Panc1 (cell line): Measurements from ENCODE around the gene SLN. TPM values are rescaled to one million over a fixed set of nuclear protein-coding genes. Genes with fewer than 3 reads are reported as not detected.

ENCODE experiments used
- ATAC-seq: fragments of 200-7000 bp; cut with Tn5 transposase; 2 replicates; pipeline ENCODE4 v1.9.1; 2020; ENCODE audit warnings: mild to moderate bottlenecking, moderate library complexity
- BruUV-seq: library from RNA; stranded (reverse); fragments of 400-500 nt; replicated peaks from 2 replicates; lab custom pipeline; 2021; lab: Mats Ljungman, UMichigan
- CTCF ChIA-PET: fragments of 300-600 bp; sonication (Branson Sonifier 250); formaldehyde crosslinking; loops from one replicate; lab custom pipeline; 2022; ENCODE audit warnings: antibody characterized with exemption; lab: Charles Lee
- POLR2A ChIA-PET: fragments of 300-600 bp; sonication (Branson Sonifier 250); formaldehyde crosslinking; loops from one replicate; lab custom pipeline; 2022; ENCODE audit warnings: antibody characterized with exemption; lab: Charles Lee
- DNase-seq: peaks from one replicate; pipeline ENCODE4 v3.0.0-alpha.2; 2010; ENCODE audit warnings: low read depth, low spot score
- H3K27ac ChIP-seq: 2 replicates; pipeline ENCODE4 v1.5.1; 2011; ENCODE audit warnings: mild to moderate bottlenecking, low read length, inconsistent platforms
- H3K27me3 ChIP-seq: fragments of 200-500 bp; sonication (Bioruptor generic); 2 replicates; pipeline ENCODE4 v1.6.0; 2014; ENCODE audit warnings: low read length, inconsistent platforms; ENCODE audit not compliant: control insufficient read depth, insufficient read depth
- H3K36me3 ChIP-seq: fragments of 200-500 bp; sonication (Bioruptor generic); 2 replicates; pipeline ENCODE4 v1.5.1; 2014; ENCODE audit warnings: inconsistent platforms, mild to moderate bottlenecking, low read length, moderate library complexity; ENCODE audit not compliant: control insufficient read depth, insufficient read depth
- H3K4me1 ChIP-seq: 2 replicates; pipeline ENCODE4 v1.5.1; 2011; ENCODE audit warnings: inconsistent platforms, mild to moderate bottlenecking, low read length, moderate library complexity; ENCODE audit not compliant: control insufficient read depth, insufficient read depth
- H3K4me3 ChIP-seq, 2 experiments: 2 replicates each; pipeline ENCODE4 v1.5.1; 2011 to 2012; ENCODE audit warnings: low read depth in 2 of 2, low read length in 2 of 2, mild to moderate bottlenecking in 2 of 2, inconsistent platforms in 1 of 2, moderate library complexity in 1 of 2
- H3K9me3 ChIP-seq: fragments of 200-500 bp; sonication (Bioruptor generic); 2 replicates; pipeline ENCODE4 v1.5.1; 2014; ENCODE audit warnings: low read depth, mild to moderate bottlenecking, inconsistent platforms, low read length, moderate library complexity; ENCODE audit not compliant: control insufficient read depth, insufficient read depth
- CTCF ChIP-seq: fragments of 450-650 bp; IDR thresholded peaks from 2 replicates; pipeline ENCODE4 v1.5.1; 2017; ENCODE audit warnings: mild to moderate bottlenecking
- POLR2AphosphoS5 ChIP-seq: IDR thresholded peaks from 2 replicates; pipeline ENCODE4 v1.6.1; 2012; ENCODE audit warnings: mild to moderate bottlenecking, low read depth, low read length, moderate library complexity
- SIN3A ChIP-seq: IDR thresholded peaks from 2 replicates; pipeline ENCODE4 v1.6.1; 2012; ENCODE audit warnings: low read depth, mild to moderate bottlenecking, low read length, moderate library complexity, borderline replicate concordance; ENCODE audit not compliant: insufficient read depth
- TCF7L2 ChIP-seq: IDR thresholded peaks from 2 replicates; pipeline ENCODE4 v1.6.1; 2011; ENCODE audit warnings: mild to moderate bottlenecking, low read depth, low read length, inconsistent platforms
- in situ Hi-C: cut with HindIII; loops from 2 replicates; pipeline ENCODE4 v1.10.0; 2016; ENCODE audit warnings: low sequenced_read_pairs, low pct_unique_long_range_greater_than_20kb
- intact Hi-C: fragments of 100-400 bp; cut with micrococcal nuclease; formaldehyde crosslinking; loops from one replicate; pipeline ENCODE4 v1.10.0; 2022; ENCODE audit not compliant: unreplicated experiment
- total RNA-seq: library from RNA; stranded (reverse); gene quantifications from one replicate; pipeline ENCODE4 v1.2.1, GENCODE V29; 2021; ENCODE audit not compliant: unreplicated experiment
- TF ChIP-seq, protein P1 (sequence below), 2 experiments: IDR thresholded peaks; 2 replicates each; pipeline ENCODE4 v1.6.1; 2011 to 2012; ENCODE audit warnings: low read depth in 2 of 2, control low read depth in 1 of 2, low read length in 1 of 2, mild to moderate bottlenecking in 1 of 2, moderate library complexity in 1 of 2; ENCODE audit not compliant: insufficient read depth in 1 of 2

SLN gene
- total RNA-seq, 1 experiment from 2014 or later: not detected

DNA sequence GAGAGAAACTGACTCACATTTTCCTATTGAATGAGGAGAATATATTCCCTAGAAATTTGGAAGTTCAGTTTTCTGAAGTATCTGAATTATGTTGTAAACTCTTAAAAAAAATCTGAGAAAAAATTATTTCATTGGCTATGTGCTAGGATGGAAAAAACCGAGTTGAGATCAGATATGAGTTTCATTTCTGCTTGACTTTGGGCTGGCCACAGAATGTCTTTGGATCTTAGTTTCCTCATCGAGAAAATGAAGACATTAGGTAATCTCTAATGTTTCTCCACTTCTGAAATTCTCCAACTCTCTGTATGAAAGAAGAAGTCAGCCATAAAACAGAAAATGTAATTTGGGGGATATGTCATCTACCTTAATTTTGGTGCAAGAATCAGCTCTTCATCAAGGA is 28.8 kb downstream of the SLN start:
- Histone ChIP-seq H3K4me3 (no peak overlapping the region), H3K27ac (no peak overlapping the region), H3K36me3 (no peaks in the 10 kb centered on the region), H3K27me3 (no peaks in the 10 kb centered on the region), H3K4me1 (no peaks in the 10 kb centered on the region), H3K9me3 (no peaks in the 10 kb centered on the region)
- in situ Hi-C loops (loop anchor here (10.0 kb wide), 1 partner anchor 128 kb away; no protein-coding TSS in a partner anchor), intact Hi-C loops (no loop called here)
- ChIA-PET POLR2A (no interaction called here), CTCF (interaction anchor here (0.6 to 0.7 kb wide), 3 partner anchors 34 to 136 kb away, joined by 3 to 5 read pairs (median 4); no protein-coding TSS in a partner anchor)
- TF ChIP-seq SIN3A: no peak
- TF ChIP-seq TCF7L2: no peak
- TF ChIP-seq POLR2AphosphoS5: no peak
- TF ChIP-seq, protein P1, sequence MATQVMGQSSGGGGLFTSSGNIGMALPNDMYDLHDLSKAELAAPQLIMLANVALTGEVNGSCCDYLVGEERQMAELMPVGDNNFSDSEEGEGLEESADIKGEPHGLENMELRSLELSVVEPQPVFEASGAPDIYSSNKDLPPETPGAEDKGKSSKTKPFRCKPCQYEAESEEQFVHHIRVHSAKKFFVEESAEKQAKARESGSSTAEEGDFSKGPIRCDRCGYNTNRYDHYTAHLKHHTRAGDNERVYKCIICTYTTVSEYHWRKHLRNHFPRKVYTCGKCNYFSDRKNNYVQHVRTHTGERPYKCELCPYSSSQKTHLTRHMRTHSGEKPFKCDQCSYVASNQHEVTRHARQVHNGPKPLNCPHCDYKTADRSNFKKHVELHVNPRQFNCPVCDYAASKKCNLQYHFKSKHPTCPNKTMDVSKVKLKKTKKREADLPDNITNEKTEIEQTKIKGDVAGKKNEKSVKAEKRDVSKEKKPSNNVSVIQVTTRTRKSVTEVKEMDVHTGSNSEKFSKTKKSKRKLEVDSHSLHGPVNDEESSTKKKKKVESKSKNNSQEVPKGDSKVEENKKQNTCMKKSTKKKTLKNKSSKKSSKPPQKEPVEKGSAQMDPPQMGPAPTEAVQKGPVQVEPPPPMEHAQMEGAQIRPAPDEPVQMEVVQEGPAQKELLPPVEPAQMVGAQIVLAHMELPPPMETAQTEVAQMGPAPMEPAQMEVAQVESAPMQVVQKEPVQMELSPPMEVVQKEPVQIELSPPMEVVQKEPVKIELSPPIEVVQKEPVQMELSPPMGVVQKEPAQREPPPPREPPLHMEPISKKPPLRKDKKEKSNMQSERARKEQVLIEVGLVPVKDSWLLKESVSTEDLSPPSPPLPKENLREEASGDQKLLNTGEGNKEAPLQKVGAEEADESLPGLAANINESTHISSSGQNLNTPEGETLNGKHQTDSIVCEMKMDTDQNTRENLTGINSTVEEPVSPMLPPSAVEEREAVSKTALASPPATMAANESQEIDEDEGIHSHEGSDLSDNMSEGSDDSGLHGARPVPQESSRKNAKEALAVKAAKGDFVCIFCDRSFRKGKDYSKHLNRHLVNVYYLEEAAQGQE (IDR thresholded peaks at IDR 0.05; ENCODE audit: insufficient read depth in 1 of 2, low read depth in 2 of 2, low read length in 1 of 2): no peak
- TF ChIP-seq CTCF: no peak
- ATAC-seq: no peak
- BruUV-seq: no TSS peak
- DNase-seq: no peak

DNA sequence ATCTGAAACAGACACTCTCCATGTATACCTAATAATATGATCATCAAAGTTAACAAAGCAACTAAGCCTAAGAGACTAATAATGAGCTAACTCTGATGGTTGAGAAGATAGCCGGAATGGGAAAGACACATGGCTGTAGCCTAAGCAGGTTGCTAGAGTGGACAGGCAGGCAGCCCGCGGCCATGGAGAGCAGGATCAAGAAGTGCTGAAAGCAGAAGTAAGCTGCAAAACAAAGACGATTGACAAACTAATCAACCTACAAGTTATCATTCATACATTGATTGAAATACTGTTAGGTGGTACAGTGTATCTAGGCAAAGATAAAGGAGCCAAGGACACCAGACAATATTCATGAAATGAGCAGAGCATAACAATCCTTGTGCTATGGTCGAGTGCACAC is 29.3 kb downstream of the SLN start:
- ChIA-PET POLR2A (interaction anchor here (0.7 kb wide), 1 partner anchor 122 kb away, joined by 3 read pairs; no protein-coding TSS in a partner anchor), CTCF (interaction anchor here (0.6 kb wide), 1 partner anchor 91 kb away, joined by 3 read pairs; no protein-coding TSS in a partner anchor)
- H3K27me3 ChIP-seq: no peaks in the 10 kb centered on the region
- H3K4me1 ChIP-seq: no peaks in the 10 kb centered on the region
- DNase-seq (no peak), ATAC-seq (no peak)
- no peaks in the 10 kb centered on the region for H3K9me3 ChIP-seq
- no peak overlapping the region for H3K27ac ChIP-seq
- no peaks in the 10 kb centered on the region for H3K36me3 ChIP-seq
- intact Hi-C loops (no loop called here), in situ Hi-C loops (loop anchor here (10.0 kb wide), 1 partner anchor 128 kb away; no protein-coding TSS in a partner anchor)
- H3K4me3 ChIP-seq: no peak overlapping the region
- BruUV-seq: no TSS peak
- TF ChIP-seq POLR2AphosphoS5 (no peak), CTCF (no peak), SIN3A (no peak), TCF7L2 (no peak)
- TF ChIP-seq, protein P1 (IDR thresholded peaks at IDR 0.05; ENCODE audit: insufficient read depth in 1 of 2, low read depth in 2 of 2, low read length in 1 of 2): no peak
